ENCODE results near the gene UMODL1. TPM values are rescaled to one million over a fixed set of nuclear protein-coding genes. Genes with fewer than 3 reads are reported as not detected.

UMODL1 gene
- total and polyA plus RNA-seq, 10 of the 15 experiments (the other 5 are each of a cell fraction or from before 2014, with no cell fraction given): 0.01 to 0.11 (median 0.03) TPM; not detected in 5

- TF ChIP-seq CREM (IDR thresholded peaks at IDR 0.05; ENCODE audit: low read depth) (no peak), RB1 (IDR thresholded peaks at IDR 0.05; ENCODE audit: borderline replicate concordance) (no peak)
These were observed 50.7 kb downstream of the UMODL1 start (continued) for GRCh38 chr21:42121794-42122193.

GRCh38 chr21:42122398-42122797, 51.3 kb downstream of the UMODL1 start:
- Histone ChIP-seq H2AFZ (ENCODE audit: control insufficient read depth, low read depth, low read length) (no peak overlapping the region), H4K20me1 (ENCODE audit: control insufficient read depth, insufficient read depth) (no peaks in the 10 kb centered on the region), H3K36me3 (ENCODE audit: control insufficient read depth in 2 of 2, insufficient read depth in 2 of 2, low read length in 1 of 2) (no peaks in the 10 kb centered on the region), H3K79me2 (ENCODE audit: control insufficient read depth, insufficient read depth, low read length) (no peaks in the 10 kb centered on the region), H3K9me3 (replicated peaks; ENCODE audit: control insufficient read depth, insufficient read depth, low read length) (no peaks in the 10 kb centered on the region), H3K4me1 (ENCODE audit: control insufficient read depth, insufficient read depth, low read length) (peaks cover 27% of the 10 kb centered on the region), H3K9ac (ENCODE audit: control insufficient read depth, insufficient read depth, low read length) (no peak overlapping the region), H3K27ac (ENCODE audit: control insufficient read depth, insufficient read depth) (no peak overlapping the region), H3K4me2 (ENCODE audit: control insufficient read depth, insufficient read depth) (no peak overlapping the region), H3K27me3 (replicated peaks in 1 of 2; ENCODE audit: control insufficient read depth in 2 of 2, insufficient read depth in 2 of 2, low read length in 1 of 2) (no peaks in the 10 kb centered on the region), H3K4me3 (no peak overlapping the region)
- no peak for DNase-seq (ENCODE audit: low read depth, low spot score)
- intact Hi-C loops (cut with micrococcal nuclease; ENCODE audit: unreplicated experiment): no loop called here
- 59% methylated on average over 13 of the region's 13 CpGs for WGBS (ENCODE audit: insufficient coverage, insufficient replicate concordance, low lambda C conversion rate, missing lambda C conversion rate)
- peak; percentile 22 for TF ChIP-seq PBX3 (IDR thresholded peaks at IDR 0.05; ENCODE audit: insufficient replicate concordance, low read depth, low read length)
- TF ChIP-seq GATAD2B (conservative IDR thresholded peaks at IDR 0.05; ENCODE audit: low read depth): no peak
- peak; percentile 93 for TF ChIP-seq BCL3 (IDR thresholded peaks at IDR 0.05; ENCODE audit: borderline replicate concordance, insufficient read depth, low read depth, low read length, poor library complexity, severe bottlenecking)
- TF ChIP-seq TCF3 (IDR thresholded peaks at IDR 0.05; ENCODE audit: borderline replicate concordance, insufficient read depth, low read depth, low read length): 0 out of 2 replicates have a peak, but pooled peaks have one; percentile 62
- CTCF ChIA-PET: interaction anchor here (2.4 kb wide), 1 partner anchor 306 kb away, joined by 19 read pairs; no protein-coding TSS in a partner anchor
- in situ Hi-C loops (cut with MboI): no loop called here
- RAD21 ChIA-PET (ENCODE audit: unreplicated experiment): interaction anchor here (1.7 kb wide), 1 partner anchor 23 kb away, joined by 4 read pairs; no protein-coding TSS in a partner anchor
- FAIRE-seq: no peak
- POLR2A ChIA-PET: no interaction called here
- SMC1A ChIA-PET (ENCODE audit: uncharacterized antibody, unreplicated experiment): no interaction called here
- no peak for ATAC-seq
- no TSS peak for BruUV-seq (replicated peaks)

Data from GM12878 (cell line).